Smooth muscle cell (in vitro differentiated cells): Measurements from ENCODE around the gene KNG1. TPM values are rescaled to one million over a fixed set of nuclear protein-coding genes. Genes with fewer than 3 reads are reported as not detected.

Experiments
- DNase-seq: peaks from one replicate; lab custom pipeline; 2025; ENCODE audit not compliant: unreplicated experiment; lab: John Stamatoyannopoulos, UW
- H2AFZ ChIP-seq: fragments of 200-600 bp; sonication (generic); 2 replicates; pipeline ENCODE4 v1.6.0; 2016; ENCODE audit warnings: antibody characterized with exemption, low read depth, mild to moderate bottlenecking
- H3F3A ChIP-seq: fragments of 200-600 bp; sonication (generic); 2 replicates; pipeline ENCODE4 v1.6.0; 2017; ENCODE audit warnings: antibody characterized with exemption, low read depth
- H3K27ac ChIP-seq: fragments of 200-600 bp; sonication (generic); 2 replicates; pipeline ENCODE4 v1.5.1; 2016; ENCODE audit warnings: low read depth, mild to moderate bottlenecking
- H3K27me3 ChIP-seq: fragments of 200-600 bp; sonication (generic); 2 replicates; pipeline ENCODE4 v1.6.1; 2016; ENCODE audit warnings: low read depth, mild to moderate bottlenecking
- H3K36me3 ChIP-seq: fragments of 200-600 bp; sonication (generic); 2 replicates; pipeline ENCODE4 v1.5.1; 2016; ENCODE audit warnings: low read depth
- H3K4me1 ChIP-seq: fragments of 200-600 bp; sonication (generic); 2 replicates; pipeline ENCODE4 v1.5.1; 2016; ENCODE audit warnings: low read depth
- H3K4me2 ChIP-seq: fragments of 200-600 bp; sonication (generic); 2 replicates; pipeline ENCODE4 v1.6.0; 2016; ENCODE audit warnings: mild to moderate bottlenecking
- H3K4me3 ChIP-seq: fragments of 200-600 bp; sonication (generic); 2 replicates; pipeline ENCODE4 v1.5.1; 2016; ENCODE audit warnings: mild to moderate bottlenecking
- H3K79me2 ChIP-seq: fragments of 200-600 bp; sonication (generic); 2 replicates; pipeline ENCODE4 v1.6.0; 2016; ENCODE audit warnings: low read depth, mild to moderate bottlenecking
- H3K9ac ChIP-seq: fragments of 200-600 bp; sonication (generic); 2 replicates; pipeline ENCODE4 v1.6.0; 2016; ENCODE audit warnings: low read depth
- H3K9me3 ChIP-seq: fragments of 200-600 bp; sonication (generic); replicated peaks from 2 replicates; pipeline ENCODE4 v1.5.1; 2016; ENCODE audit warnings: low read depth
- H4K20me1 ChIP-seq: fragments of 200-600 bp; sonication (generic); 2 replicates; pipeline ENCODE4 v1.6.0; 2016; ENCODE audit warnings: low read depth
- WGBS: methylation state at CpG from one replicate; pipeline ENCODE4 v1.1.7; 2016; ENCODE audit warnings: low lambda C conversion rate; 5-methylcytosine and 5-hydroxymethylcytosine counted together
- polyA plus RNA-seq: library from polyadenylated mRNA; unstranded; fragments of >200 nt; fragmentation: Nextera tagmentation; extraction: Ambion mirVana; gene quantifications from 2 replicates; pipeline ENCODE4 v1.2.1, GENCODE V29; 2016
- total RNA-seq: library from RNA; depleted of rRNA; stranded (reverse); fragments of >200 nt; gene quantifications from 2 replicates; pipeline ENCODE4 v1.2.3, GENCODE V29; 2014
- TF ChIP-seq, protein P1 (sequence below): fragments of 200-600 bp; sonication (generic); IDR thresholded peaks from 2 replicates; pipeline ENCODE4 v1.5.1; 2017; ENCODE audit warnings: borderline replicate concordance, mild to moderate bottlenecking, antibody characterized with exemption; ENCODE audit not compliant: insufficient read depth, poor library complexity, severe bottlenecking

The KNG1 gene
- total RNA-seq: not detected in 2 replicates
- not detected in 2 replicates for polyA plus RNA-seq

DNA sequence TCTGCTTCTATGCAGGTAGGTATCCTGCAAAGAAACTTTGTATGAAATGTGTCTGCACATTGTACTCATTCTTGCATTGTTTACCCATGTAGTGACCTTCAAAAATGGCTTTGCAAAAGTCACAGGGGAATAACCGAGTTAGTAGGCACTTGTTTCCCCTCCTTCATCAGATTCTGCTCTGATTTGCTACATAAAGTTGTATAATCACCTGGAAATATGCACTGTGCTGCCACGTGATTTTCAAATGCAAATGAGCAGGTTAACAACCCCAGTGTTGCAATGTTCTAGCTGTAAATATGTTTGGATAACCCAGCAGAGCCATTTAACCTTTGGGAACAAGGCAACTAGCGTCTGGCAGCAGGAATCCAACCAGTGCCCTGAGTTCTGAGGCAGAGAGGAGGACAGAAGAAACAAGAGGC is at the start of gene KNG1:
Gene KNG1 (plus strand): TSS at position 321 of the 419 bp plus-strand sequence. CDS start 184 bp downstream, outside the sequence.
- WGBS: 64% methylated on average over 3 of the region's 3 CpGs
- no peaks in the 10 kb centered on the region for H3K9me3 ChIP-seq
- no peaks in the 10 kb centered on the region for H3F3A ChIP-seq
- no peak within 1 kb of the TSS for H3K4me3 ChIP-seq
- no peaks in the 10 kb centered on the region for H3K4me1 ChIP-seq
- no peaks in the 10 kb centered on the region for H4K20me1 ChIP-seq
- H2AFZ ChIP-seq: no peak within 1 kb of the TSS
- DNase-seq: no peak
- no peak within 1 kb of the TSS for H3K27ac ChIP-seq
- TF ChIP-seq, protein P1, sequence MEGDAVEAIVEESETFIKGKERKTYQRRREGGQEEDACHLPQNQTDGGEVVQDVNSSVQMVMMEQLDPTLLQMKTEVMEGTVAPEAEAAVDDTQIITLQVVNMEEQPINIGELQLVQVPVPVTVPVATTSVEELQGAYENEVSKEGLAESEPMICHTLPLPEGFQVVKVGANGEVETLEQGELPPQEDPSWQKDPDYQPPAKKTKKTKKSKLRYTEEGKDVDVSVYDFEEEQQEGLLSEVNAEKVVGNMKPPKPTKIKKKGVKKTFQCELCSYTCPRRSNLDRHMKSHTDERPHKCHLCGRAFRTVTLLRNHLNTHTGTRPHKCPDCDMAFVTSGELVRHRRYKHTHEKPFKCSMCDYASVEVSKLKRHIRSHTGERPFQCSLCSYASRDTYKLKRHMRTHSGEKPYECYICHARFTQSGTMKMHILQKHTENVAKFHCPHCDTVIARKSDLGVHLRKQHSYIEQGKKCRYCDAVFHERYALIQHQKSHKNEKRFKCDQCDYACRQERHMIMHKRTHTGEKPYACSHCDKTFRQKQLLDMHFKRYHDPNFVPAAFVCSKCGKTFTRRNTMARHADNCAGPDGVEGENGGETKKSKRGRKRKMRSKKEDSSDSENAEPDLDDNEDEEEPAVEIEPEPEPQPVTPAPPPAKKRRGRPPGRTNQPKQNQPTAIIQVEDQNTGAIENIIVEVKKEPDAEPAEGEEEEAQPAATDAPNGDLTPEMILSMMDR: no peak
- H3K27me3 ChIP-seq: no peaks in the 10 kb centered on the region
- no peak within 1 kb of the TSS for H3K9ac ChIP-seq
- H3K79me2 ChIP-seq: no peaks in the 10 kb centered on the region
- H3K4me2 ChIP-seq: no peak within 1 kb of the TSS
- H3K36me3 ChIP-seq: no peaks in the 10 kb centered on the region

DNA sequence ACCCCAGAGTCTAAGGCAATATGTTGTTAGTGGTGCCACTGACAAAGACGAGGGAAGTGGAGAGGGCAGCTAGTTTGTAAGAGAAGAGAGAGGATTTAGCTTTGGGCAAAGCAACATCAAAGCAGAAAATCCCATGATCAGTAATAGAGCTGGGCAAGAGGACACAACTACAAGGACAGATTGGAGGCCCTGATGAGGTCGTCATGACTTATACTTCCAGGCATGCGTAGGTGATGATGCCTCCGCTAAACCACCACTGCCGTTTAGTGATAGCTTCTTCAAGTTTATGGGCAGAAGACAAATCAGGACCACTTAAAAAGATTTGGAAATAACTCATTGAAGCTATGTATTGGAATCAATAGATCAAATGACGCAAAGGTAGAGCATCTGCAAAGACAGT is 48.7 kb upstream of the KNG1 start:
- H3K4me2 ChIP-seq: no peak overlapping the region
- WGBS: 69% methylated on average over 6 of the region's 6 CpGs
- no peaks in the 10 kb centered on the region for H3K36me3 ChIP-seq
- no peak overlapping the region for H3K9ac ChIP-seq
- H3K4me1 ChIP-seq: peaks cover 6% of the 10 kb centered on the region
- H3K27me3 ChIP-seq: peaks cover 12% of the 10 kb centered on the region
- H3K79me2 ChIP-seq: no peaks in the 10 kb centered on the region
- no peaks in the 10 kb centered on the region for H3F3A ChIP-seq
- no peak overlapping the region for H3K4me3 ChIP-seq
- H3K27ac ChIP-seq: no peak overlapping the region
- H3K9me3 ChIP-seq: no peaks in the 10 kb centered on the region
- TF ChIP-seq, protein P1: no peak
- H4K20me1 ChIP-seq: no peaks in the 10 kb centered on the region
- no peak for DNase-seq
- no peak overlapping the region for H2AFZ ChIP-seq

DNA sequence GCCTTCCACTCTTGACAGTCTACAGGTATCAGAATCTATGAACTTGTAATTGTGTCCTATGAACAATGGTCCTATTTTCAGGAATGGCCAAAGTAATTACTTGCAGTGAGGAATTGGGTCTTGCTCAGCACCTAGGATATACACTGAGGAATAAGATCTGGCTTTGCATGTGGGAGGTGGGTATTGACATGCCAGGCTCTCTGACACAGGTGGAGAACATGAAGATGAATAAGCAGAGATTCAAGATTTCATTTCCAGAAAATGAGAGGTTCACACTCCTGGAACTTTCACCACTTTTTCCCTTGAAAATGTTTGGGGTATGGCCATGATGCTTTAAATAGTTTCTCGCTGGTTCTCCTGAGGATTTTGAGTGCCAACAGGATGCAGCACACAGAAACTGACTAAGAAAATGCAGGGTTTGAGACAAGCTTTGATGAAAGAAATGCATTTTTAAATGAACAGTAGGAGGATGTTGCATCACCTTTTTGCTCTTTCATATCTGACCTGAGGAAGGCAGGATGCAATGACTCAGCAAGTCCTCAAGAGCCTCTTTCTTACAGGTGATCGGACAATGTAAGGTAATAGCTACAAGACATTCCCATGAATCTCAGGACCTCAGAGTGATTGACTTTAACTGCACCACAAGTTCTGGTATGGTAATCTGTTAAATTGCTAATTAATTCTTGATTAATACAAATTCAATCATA is 47.6 kb upstream of the KNG1 start:
- no peaks in the 10 kb centered on the region for H3K9me3 ChIP-seq
- H3K9ac ChIP-seq: no peak overlapping the region
- no peak overlapping the region for H3K27ac ChIP-seq
- H3F3A ChIP-seq: no peaks in the 10 kb centered on the region
- no peaks in the 10 kb centered on the region for H4K20me1 ChIP-seq
- H3K4me1 ChIP-seq: no peaks in the 10 kb centered on the region
- peaks cover 19% of the 10 kb centered on the region for H3K27me3 ChIP-seq
- no peaks in the 10 kb centered on the region for H3K36me3 ChIP-seq
- no peaks in the 10 kb centered on the region for H3K79me2 ChIP-seq
- no peak overlapping the region for H3K4me3 ChIP-seq
- no peak for DNase-seq
- WGBS: 76% methylated on average over 2 of the region's 2 CpGs
- no peak overlapping the region for H3K4me2 ChIP-seq
- TF ChIP-seq, protein P1: no peak
- no peak overlapping the region for H2AFZ ChIP-seq

DNA sequence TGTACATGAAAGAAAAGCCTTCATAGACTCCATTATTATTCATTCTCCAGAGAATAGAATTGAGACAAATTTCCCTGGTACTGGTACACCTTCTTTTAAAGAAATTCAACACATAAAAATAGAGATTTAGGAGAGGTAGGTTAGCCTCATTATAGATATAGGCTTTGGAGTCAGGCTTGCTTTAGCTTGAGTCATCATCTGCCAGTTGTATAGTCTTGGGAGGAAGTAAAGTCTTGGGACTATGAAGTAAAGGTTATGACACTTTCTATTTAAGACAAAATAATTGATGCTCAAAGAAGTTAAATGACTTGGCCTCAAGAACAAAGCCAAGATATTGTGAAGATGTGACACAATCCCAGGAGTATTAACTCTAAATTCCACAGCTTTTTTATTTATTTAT is 47.0 kb upstream of the KNG1 start:
- no peak overlapping the region for H3K4me3 ChIP-seq
- H3F3A ChIP-seq: no peaks in the 10 kb centered on the region
- H3K4me2 ChIP-seq: no peak overlapping the region
- TF ChIP-seq, protein P1: no peak
- no peak for DNase-seq
- H3K27ac ChIP-seq: no peak overlapping the region
- no peaks in the 10 kb centered on the region for H3K79me2 ChIP-seq
- H2AFZ ChIP-seq: no peak overlapping the region
- no peaks in the 10 kb centered on the region for H3K9me3 ChIP-seq
- no peaks in the 10 kb centered on the region for H3K36me3 ChIP-seq
- H3K4me1 ChIP-seq: no peaks in the 10 kb centered on the region
- H4K20me1 ChIP-seq: no peaks in the 10 kb centered on the region
- no peak overlapping the region for H3K9ac ChIP-seq
- peaks cover 22% of the 10 kb centered on the region for H3K27me3 ChIP-seq
